NK-92 treated with Interleukin-12 subunit alpha and Interleukin-12 subunit beta, amount 100 ng/mL, for 24 hours (cell line): ENCODE data around the gene MSRB2.
"Not testable (repeated sequence)": the region's sequence is repeated elsewhere in the genome, so short reads cannot be mapped to it uniquely, and the experiment has no call there.

Source experiments
- DNase-seq: peaks from one replicate; lab custom pipeline; 2025; lab: John Stamatoyannopoulos, UW

Gene MSRB2

GRCh38 chr10:23070092-23070912, 25.1 kb upstream of the MSRB2 start:
- not testable (repeated sequence) for DNase-seq

GRCh38 chr10:23070913-23071218, 24.5 kb upstream of the MSRB2 start:
- DNase-seq: no peak

- DNase-seq: not testable (repeated sequence)
Observed at GRCh38 chr10:23072593-23072992, 22.8 kb upstream of the MSRB2 start.

- no peak for DNase-seq
Observed at GRCh38 chr10:23073527-23073926, 21.9 kb upstream of the MSRB2 start.

- DNase-seq: no peak
Observed at GRCh38 chr10:23075672-23076071, 19.7 kb upstream of the MSRB2 start.

GRCh38 chr10:23078114-23078513, 17.3 kb upstream of the MSRB2 start:
- DNase-seq: no peak

- DNase-seq: no peak
Observed at GRCh38 chr10:23079700-23080099, 15.7 kb upstream of the MSRB2 start.

GRCh38 chr10:23080262-23080661, 15.1 kb upstream of the MSRB2 start:
- no peak for DNase-seq

- DNase-seq: no peak
Observed at GRCh38 chr10:23081221-23081750, 14.1 kb upstream of the MSRB2 start.

- DNase-seq: no peak
Observed at GRCh38 chr10:23081891-23082290, 13.5 kb upstream of the MSRB2 start.

- DNase-seq: no peak
Observed at GRCh38 chr10:23088609-23089008, 6.8 kb upstream of the MSRB2 start.

- DNase-seq: no peak
Observed at GRCh38 chr10:23094786-23095403, 484 bp upstream of the MSRB2 start.

GRCh38 chr10:23095966-23096801, 805 bp downstream of the MSRB2 start:
- DNase-seq: no peak

- no peak for DNase-seq
Observed at GRCh38 chr10:23096802-23097549, 1.6 kb downstream of the MSRB2 start.

- no peak for DNase-seq
Observed at GRCh38 chr10:23099079-23099478, 3.7 kb downstream of the MSRB2 start.

- DNase-seq: no peak
Observed at GRCh38 chr10:23099816-23100215, 4.4 kb downstream of the MSRB2 start.

GRCh38 chr10:23100331-23101030, 5.1 kb downstream of the MSRB2 start:
- DNase-seq: no peak

GRCh38 chr10:23106331-23107072, 11.1 kb downstream of the MSRB2 start:
- no peak for DNase-seq

- no peak for DNase-seq
Observed at GRCh38 chr10:23110722-23111516, 15.5 kb downstream of the MSRB2 start.
